Measurements from ENCODE around the gene VWC2.

The VWC2 gene

DNA sequence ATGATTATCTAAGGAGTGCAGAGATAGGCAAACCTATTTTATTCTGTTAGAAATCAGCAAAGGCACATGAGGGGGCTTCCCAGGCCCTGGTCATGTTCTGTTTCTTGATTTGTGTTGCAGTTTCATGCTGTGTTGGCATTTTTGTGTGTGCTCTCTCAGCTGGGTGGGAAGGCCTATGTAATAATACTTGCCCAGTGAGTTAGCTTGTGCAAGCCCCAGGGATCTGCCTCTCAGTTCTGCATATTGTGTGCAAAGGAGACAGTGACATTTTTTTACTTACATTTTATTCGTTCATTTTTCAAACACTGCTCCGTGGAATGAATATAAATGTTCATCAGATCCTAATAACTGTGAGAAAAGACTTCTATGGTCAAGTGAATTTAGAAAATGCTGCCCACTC is 119.0 kb downstream of the VWC2 start:
- TF ChIP-seq, protein P1, sequence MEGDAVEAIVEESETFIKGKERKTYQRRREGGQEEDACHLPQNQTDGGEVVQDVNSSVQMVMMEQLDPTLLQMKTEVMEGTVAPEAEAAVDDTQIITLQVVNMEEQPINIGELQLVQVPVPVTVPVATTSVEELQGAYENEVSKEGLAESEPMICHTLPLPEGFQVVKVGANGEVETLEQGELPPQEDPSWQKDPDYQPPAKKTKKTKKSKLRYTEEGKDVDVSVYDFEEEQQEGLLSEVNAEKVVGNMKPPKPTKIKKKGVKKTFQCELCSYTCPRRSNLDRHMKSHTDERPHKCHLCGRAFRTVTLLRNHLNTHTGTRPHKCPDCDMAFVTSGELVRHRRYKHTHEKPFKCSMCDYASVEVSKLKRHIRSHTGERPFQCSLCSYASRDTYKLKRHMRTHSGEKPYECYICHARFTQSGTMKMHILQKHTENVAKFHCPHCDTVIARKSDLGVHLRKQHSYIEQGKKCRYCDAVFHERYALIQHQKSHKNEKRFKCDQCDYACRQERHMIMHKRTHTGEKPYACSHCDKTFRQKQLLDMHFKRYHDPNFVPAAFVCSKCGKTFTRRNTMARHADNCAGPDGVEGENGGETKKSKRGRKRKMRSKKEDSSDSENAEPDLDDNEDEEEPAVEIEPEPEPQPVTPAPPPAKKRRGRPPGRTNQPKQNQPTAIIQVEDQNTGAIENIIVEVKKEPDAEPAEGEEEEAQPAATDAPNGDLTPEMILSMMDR (IDR thresholded peaks at IDR 0.05; ENCODE audit: extremely low read depth, missing control alignments): no peak

DNA sequence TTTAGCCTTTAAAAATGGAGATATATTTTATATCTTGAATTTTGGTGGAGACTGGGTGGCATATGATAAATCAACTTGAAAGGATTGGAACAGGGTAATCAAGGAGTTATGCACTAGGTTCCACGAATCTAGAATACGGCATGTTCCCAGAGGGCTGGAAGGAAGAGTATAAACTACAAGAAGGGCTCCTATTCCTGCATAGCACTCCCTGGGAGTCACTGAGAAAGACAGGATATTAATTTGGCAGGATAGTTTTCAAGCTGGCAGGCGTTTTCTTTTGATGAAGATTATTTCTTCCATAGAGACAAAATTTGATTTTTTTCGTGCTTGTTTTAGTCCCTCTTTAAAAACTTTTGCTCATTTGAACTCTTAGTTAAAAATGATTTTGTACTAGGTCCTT is 119.7 kb downstream of the VWC2 start:
- no peak for DNase-seq (ENCODE audit: low spot score)

More for the DNA sequence above, 119.0 kb downstream of the VWC2 start:
- no peak for DNase-seq (ENCODE audit: low spot score)

DNA sequence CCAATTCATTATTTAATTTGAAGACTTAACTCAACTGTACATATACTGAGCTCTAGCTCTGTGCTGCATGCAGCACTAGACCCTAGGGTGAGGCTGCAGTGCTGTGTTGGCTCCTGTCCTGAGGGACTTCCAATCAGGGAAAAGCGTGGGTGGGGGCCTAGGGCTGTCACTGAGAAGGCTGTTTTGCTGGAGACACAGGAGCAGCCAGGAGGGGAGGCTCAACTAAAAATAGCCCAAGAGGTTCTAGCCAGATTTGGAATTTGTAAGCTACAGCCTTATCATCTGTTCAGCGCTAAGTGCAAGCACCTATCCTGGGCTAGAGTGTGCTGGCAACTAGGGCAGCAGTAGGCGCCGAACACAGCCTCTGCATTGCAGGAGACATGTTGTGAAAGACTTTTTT is 121.1 kb downstream of the VWC2 start:
- no peak for DNase-seq (ENCODE audit: low spot score)
- TF ChIP-seq, protein P1 (IDR thresholded peaks at IDR 0.05; ENCODE audit: extremely low read depth, missing control alignments): no peak

More for the DNA sequence above, 119.7 kb downstream of the VWC2 start:
- TF ChIP-seq, protein P1 (IDR thresholded peaks at IDR 0.05; ENCODE audit: extremely low read depth, missing control alignments): no peak

DNA sequence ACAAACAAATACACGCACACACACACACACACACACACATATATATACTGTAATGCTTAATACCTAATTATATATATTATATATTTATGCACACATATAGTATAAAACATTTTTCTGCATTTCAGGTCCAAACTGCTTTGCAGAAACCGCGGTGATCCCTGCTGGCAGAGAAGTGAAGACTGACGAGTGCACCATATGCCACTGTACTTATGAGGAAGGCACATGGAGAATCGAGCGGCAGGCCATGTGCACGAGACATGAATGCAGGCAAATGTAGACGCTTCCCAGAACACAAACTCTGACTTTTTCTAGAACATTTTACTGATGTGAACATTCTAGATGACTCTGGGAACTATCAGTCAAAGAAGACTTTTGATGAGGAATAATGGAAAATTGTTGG is 138.5 kb downstream of the VWC2 start:
- TF ChIP-seq, protein P1 (IDR thresholded peaks at IDR 0.05; ENCODE audit: extremely low read depth, missing control alignments): no peak
- no peak for DNase-seq (ENCODE audit: low spot score)

DNA sequence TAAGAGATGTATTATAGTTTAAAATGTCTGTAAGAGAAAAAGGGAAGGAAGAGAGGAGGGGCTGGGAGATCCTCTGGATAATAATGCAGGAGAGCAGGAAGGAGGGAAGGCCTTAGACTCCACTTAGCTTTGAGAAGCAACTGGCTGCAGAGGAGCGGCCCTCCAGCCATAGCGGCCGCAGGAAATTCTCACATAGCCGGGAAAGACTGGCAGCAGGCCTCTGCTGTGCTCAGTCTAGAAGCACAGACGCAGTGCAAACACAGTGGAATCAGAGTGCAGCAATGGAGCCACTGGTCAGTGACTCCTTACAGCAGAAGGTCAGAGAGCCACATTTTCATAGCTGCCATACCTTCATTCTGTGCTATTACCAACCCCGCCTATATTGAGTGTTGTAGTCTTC is 153.3 kb downstream of the VWC2 start:
- no peak for DNase-seq (ENCODE audit: low spot score)
- TF ChIP-seq, protein P1 (IDR thresholded peaks at IDR 0.05; ENCODE audit: extremely low read depth, missing control alignments): no peak

DNA sequence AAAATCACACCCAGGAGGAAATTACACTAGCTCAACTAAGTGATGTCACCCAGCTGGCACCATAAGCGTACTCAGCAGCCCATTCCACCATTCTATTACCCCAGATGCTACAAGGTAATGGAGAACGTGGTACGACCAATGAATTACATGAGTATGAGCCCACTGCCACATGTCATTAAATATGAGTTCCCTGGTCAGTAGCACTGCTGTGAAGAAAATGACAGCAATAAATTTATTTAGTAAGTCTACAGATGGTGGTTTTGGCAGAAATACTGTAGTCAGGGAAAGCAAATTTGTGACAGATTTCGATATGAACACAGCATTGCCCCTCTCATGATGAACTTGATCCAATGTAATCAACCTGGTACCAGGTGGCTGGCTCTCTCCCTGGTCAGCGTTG is 154.2 kb downstream of the VWC2 start:
- TF ChIP-seq, protein P1 (IDR thresholded peaks at IDR 0.05; ENCODE audit: extremely low read depth, missing control alignments): no peak
- DNase-seq (ENCODE audit: low spot score): no peak

DNA sequence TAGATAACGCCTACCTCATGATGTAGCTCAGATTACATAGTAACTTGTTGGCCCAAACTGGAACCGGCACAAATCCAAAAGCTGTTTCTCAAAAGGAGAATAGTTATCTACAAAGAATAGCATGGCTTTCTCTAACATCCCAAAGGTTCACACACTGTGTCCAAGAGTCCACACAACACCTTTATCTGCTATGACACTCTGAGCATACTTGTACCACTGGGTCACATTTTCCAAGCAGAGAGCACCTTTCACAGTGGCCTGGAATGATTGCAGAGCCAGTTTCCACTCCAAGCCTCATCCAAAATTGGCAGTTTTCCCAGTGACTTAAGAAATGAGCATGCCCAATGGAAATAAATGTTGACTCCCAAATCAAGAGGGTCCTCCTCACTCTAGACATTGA is 155.3 kb downstream of the VWC2 start:
- no peak for DNase-seq (ENCODE audit: low spot score)
- TF ChIP-seq, protein P1 (IDR thresholded peaks at IDR 0.05; ENCODE audit: extremely low read depth, missing control alignments): no peak
